HUES6 (cell line): ENCODE measurements around the gene IL1RL2.

Source experiments
- H3K27ac ChIP-seq: 2 replicates; pipeline ENCODE4 v1.7.0; 2013; ENCODE audit warnings: low read depth, mild to moderate bottlenecking, low read length, inconsistent platforms
- H3K27me3 ChIP-seq: 2 replicates; pipeline ENCODE4 v1.6.1; 2013; ENCODE audit warnings: low read length; ENCODE audit not compliant: control insufficient read depth, insufficient read depth
- H3K36me3 ChIP-seq: 2 replicates; pipeline ENCODE4 v1.6.1; 2013; ENCODE audit warnings: low read length; ENCODE audit not compliant: control insufficient read depth, insufficient read depth
- H3K4me1 ChIP-seq: 2 replicates; pipeline ENCODE4 v1.6.1; 2013; ENCODE audit warnings: low read length; ENCODE audit not compliant: control insufficient read depth, insufficient read depth
- H3K4me3 ChIP-seq: 2 replicates; pipeline ENCODE4 v1.5.1; 2013; ENCODE audit warnings: low read depth, low read length
- H3K9ac ChIP-seq: one replicate; pipeline ENCODE4 v1.6.1; 2013; ENCODE audit warnings: mild to moderate bottlenecking, low read length
- H3K9me3 ChIP-seq: 2 replicates; pipeline ENCODE4 v1.6.1; 2013; ENCODE audit warnings: low read depth, low read length; ENCODE audit not compliant: control insufficient read depth, insufficient read depth

IL1RL2 gene

GRCh38 chr2:102145107-102145506 is 41.7 kb upstream of the IL1RL2 start:
- no peak overlapping the region for H3K27ac ChIP-seq
- H3K36me3 ChIP-seq, result no peaks in the 10 kb centered on the region
- H3K9ac ChIP-seq, result no peak overlapping the region
- no peak overlapping the region for H3K4me3 ChIP-seq
- peaks cover 33% of the 10 kb centered on the region for H3K27me3 ChIP-seq
- no peaks in the 10 kb centered on the region for H3K4me1 ChIP-seq
- peaks cover 27% of the 10 kb centered on the region for H3K9me3 ChIP-seq

DNA sequence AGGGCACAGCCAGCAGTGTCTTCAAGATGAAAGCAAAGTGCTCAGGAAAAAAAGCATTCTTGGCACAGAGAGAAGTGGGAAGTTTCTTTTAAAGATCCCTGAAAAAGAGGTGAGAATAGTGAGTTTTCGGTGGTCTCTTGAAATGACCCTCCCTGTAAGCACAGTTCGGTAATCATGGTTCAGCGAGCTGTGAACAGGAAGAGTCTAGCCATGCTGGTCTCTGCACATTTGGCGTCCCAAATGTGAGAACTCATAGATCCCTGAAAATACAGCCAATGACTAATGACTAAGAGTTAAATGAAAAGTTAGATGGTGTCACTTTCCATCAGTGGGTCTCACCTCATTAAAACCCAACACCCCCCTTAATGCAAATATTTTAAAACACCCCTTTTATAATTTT is 40.9 kb upstream of the IL1RL2 start:
- Histone ChIP-seq H3K4me1 (no peaks in the 10 kb centered on the region), H3K36me3 (no peaks in the 10 kb centered on the region), H3K27me3 (peaks cover 24% of the 10 kb centered on the region), H3K4me3 (no peak overlapping the region), H3K9me3 (peaks cover 27% of the 10 kb centered on the region), H3K27ac (no peak overlapping the region), H3K9ac (no peak overlapping the region)

DNA sequence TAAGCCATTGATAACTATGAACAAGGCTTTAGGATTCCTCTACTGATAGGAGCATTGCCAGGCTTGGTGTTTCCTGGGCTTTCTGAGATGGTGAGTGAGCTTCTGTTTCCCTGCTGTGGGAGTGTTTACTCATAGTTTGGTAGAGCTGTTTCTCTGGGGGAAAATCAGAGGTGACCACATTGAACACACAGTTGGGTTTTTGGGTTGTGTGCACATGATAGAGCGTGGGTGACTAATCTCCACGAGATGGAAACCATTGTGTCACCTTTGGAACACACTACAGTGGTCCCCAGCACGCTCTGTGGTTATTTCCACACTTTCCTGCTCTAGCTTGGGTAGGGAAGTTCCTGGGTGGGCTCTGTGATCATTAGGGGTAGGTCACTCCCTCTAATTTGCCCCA is 38.9 kb upstream of the IL1RL2 start:
- H3K36me3 ChIP-seq, result no peaks in the 10 kb centered on the region
- H3K27ac ChIP-seq, result no peak overlapping the region
- H3K9me3 ChIP-seq, result peaks cover 27% of the 10 kb centered on the region
- H3K27me3 ChIP-seq, result peaks cover 10% of the 10 kb centered on the region
- no peak overlapping the region for H3K4me3 ChIP-seq
- no peaks in the 10 kb centered on the region for H3K4me1 ChIP-seq
- no peak overlapping the region for H3K9ac ChIP-seq

GRCh38 chr2:102149243-102149642 is 37.6 kb upstream of the IL1RL2 start:
- H3K36me3 ChIP-seq, result no peaks in the 10 kb centered on the region
- no peaks in the 10 kb centered on the region for H3K27me3 ChIP-seq
- no peak overlapping the region for H3K27ac ChIP-seq
- no peak overlapping the region for H3K4me3 ChIP-seq
- H3K9me3 ChIP-seq, result peaks cover 25% of the 10 kb centered on the region
- no peaks in the 10 kb centered on the region for H3K4me1 ChIP-seq
- H3K9ac ChIP-seq, result no peak overlapping the region

DNA sequence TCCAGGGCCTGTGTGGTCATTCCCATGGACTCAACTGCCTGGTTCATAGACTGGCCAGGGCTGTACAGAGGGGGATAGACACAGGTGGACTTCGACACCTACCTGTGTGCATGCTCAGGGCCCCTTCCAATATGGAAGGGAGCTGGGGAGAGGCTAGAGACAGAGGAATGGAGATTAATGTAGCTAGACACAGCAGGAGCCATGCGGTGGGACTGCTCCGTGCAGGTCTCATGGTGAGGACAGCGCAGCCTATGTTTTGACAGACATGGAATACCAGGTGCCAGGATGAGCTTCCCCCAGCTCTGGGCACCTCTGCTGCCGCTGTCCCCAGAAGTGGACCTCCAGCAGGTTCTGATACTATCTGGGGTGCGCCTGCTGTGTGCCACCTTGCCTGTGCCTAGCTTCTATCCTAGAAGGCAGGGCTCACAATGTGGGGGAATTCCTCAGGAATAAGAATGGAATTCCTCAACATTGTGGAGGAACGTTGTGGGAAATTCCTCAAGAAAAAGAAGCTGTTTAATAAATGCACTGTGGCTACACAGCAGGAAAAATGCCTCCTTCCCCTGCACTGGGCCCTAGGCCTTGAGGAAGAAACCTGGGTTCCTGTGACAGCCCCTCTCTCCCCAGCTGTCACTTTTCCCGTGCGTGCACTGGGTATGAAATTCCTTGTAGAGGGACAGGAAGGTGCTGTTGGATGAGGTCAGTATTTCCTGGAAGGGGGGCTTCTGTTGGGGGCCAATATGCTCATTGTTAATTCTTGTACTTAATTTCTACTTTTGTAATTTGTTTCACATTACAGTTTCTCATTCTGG is 37.0 kb upstream of the IL1RL2 start:
- Histone ChIP-seq H3K36me3 (no peaks in the 10 kb centered on the region), H3K9ac (no peak overlapping the region), H3K4me1 (no peaks in the 10 kb centered on the region), H3K27ac (no peak overlapping the region), H3K4me3 (no peak overlapping the region), H3K9me3 (peaks cover 24% of the 10 kb centered on the region), H3K27me3 (no peaks in the 10 kb centered on the region)

DNA sequence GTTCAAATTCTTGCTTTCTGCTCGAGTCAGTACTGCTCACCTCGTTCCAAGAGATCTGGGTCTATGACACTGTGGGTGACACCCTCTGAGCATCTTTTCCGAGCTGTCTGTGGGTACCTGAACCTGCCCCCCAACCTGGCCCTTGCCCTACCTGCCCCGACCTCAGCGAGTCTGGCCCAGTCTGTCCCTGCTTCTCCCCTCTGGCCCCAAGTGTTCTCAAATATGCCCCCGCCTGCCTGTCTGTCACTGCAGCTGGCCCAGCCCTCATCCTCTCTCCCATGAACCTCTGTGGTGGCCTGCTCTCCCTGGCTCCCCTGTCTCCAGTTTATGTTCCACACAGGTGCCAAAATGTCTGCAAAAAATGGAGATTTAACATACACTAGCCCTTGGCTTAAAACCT is 32.5 kb upstream of the IL1RL2 start:
- no peak overlapping the region for H3K4me3 ChIP-seq
- H3K27ac ChIP-seq, result no peak overlapping the region
- no peaks in the 10 kb centered on the region for H3K4me1 ChIP-seq
- H3K9me3 ChIP-seq, result no peaks in the 10 kb centered on the region
- H3K27me3 ChIP-seq, result no peaks in the 10 kb centered on the region
- no peaks in the 10 kb centered on the region for H3K36me3 ChIP-seq
- H3K9ac ChIP-seq, result no peak overlapping the region

DNA sequence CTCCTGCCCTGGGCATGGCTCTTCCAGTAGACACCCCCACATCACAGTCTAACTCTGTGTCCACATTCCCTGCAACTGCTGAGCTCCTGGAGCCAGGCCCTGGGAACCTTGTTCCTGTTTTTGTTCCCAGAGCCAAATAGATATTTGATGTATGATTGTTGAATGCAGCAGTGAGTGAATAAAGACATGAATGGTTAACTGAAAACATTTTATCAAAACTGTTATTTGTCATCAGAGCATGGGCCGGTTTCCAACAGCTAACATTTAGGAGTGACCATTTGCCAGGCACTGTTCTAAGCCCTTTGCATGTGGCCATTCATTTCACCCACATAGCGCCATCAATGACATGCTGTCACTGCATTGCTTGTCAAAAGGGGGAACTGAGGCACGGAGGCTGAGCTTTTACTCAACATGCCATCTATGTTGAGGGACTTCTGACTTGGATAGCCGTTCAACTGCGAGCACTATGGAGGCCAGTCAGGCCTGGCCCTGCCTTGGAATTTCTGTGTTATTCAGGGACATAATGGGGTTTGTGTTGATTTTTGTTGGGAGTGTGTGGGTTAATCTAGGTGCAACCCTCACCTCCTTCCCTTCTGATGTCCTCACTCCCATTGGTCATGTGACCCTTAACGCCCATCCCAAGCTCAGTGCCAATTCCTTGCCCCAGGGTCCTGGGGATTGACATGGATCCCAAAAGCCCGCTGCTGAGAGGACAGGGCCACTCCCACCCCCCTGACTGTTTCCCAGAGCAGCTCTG is 31.7 kb upstream of the IL1RL2 start:
- Histone ChIP-seq H3K4me3 (no peak overlapping the region), H3K9ac (no peak overlapping the region), H3K27ac (no peak overlapping the region), H3K36me3 (no peaks in the 10 kb centered on the region), H3K9me3 (no peaks in the 10 kb centered on the region), H3K4me1 (no peaks in the 10 kb centered on the region), H3K27me3 (no peaks in the 10 kb centered on the region)

DNA sequence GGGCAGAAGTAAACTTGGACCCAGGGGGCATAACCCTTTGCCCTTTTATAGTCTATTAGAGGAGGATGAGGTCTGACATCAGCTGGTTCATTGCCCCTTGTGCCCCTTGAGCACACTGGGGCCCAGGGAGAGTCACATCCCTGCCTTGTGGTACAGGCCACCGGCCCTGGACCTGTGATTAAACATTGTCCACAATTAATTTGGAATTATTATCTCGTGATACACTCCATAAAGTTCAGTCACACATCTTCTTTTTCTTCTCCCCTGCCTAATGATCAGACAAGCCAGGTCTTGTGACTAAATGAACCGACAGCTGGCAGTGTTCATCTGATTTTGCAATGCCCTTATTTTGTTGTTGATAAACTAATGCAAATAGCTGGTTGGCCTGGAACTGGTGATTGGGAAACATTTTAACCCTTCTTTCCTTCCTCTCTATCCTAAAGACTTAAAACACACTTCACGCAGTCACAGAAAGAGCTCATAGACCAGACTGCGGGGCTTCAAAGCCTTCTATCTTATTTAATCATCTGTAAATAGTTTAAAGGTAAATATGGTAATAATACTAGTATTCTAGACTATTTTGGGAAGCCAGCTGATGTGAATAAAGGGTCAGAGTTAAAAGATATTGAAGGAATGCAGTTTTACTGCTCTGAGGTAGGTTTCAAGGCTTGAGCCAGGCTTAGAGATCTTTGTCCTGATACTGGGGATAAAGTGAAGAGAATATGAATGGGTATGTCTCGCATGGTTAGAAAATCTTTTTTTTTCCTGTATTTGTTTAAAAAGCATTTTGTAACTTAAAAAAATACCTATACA is 30.9 kb upstream of the IL1RL2 start:
- Histone ChIP-seq H3K27me3 (no peaks in the 10 kb centered on the region), H3K36me3 (no peaks in the 10 kb centered on the region), H3K27ac (no peak overlapping the region), H3K9ac (no peak overlapping the region), H3K9me3 (no peaks in the 10 kb centered on the region), H3K4me1 (no peaks in the 10 kb centered on the region), H3K4me3 (no peak overlapping the region)

DNA sequence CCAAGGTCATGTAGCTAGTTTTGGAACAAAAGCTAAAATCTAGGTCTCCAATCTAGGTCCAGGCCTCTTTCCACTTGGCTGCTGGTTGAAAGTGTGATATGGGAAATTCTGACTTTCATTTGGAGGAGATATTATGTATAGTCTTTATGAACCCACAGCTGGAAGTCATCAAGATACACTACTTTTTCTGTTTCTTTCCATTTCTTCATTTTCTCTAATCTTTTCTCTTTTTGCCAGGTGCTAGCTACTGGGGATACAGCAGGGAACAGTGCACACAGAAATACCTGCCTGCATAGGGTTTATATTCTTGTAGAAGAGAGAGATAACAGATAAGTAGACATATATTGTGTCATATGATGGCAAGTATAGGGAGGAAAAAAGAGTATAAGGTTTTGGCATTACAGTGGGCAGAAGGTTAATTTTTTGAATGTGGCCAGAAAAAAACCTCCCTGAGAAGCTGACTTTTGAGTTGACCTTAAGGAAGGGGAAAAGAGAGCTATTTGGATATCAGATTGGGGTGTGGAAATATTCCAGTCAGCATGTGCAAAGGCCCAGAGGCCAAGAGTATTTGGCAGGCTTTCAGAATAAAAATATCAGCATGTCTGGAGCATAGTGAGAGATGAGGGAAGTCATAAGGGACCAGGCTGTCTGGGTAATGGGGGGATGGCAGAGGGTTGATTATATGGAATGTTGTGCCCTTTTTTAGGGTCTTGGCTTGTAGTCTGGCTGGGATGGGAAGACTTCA is 28.6 kb upstream of the IL1RL2 start:
- H3K27ac ChIP-seq, result no peak overlapping the region
- H3K4me1 ChIP-seq, result no peaks in the 10 kb centered on the region
- no peaks in the 10 kb centered on the region for H3K36me3 ChIP-seq

GRCh38 chr2:102159295-102159694 is 27.5 kb upstream of the IL1RL2 start:
- Histone ChIP-seq H3K27ac (no peak overlapping the region), H3K4me3 (no peak overlapping the region), H3K27me3 (no peaks in the 10 kb centered on the region), H3K9ac (no peak overlapping the region), H3K9me3 (no peaks in the 10 kb centered on the region), H3K4me1 (no peaks in the 10 kb centered on the region), H3K36me3 (no peaks in the 10 kb centered on the region)

More for the DNA sequence above, 28.6 kb upstream of the IL1RL2 start:
- Histone ChIP-seq H3K9me3 (no peaks in the 10 kb centered on the region), H3K9ac (no peak overlapping the region), H3K27me3 (no peaks in the 10 kb centered on the region), H3K4me3 (no peak overlapping the region)
